ENCODE results near the gene JMY. TPM values are rescaled to one million over a fixed set of nuclear protein-coding genes. Genes with fewer than 3 reads are reported as not detected.

The JMY gene
- total RNA-seq, 2 experiments from 2014 or later: 73.3 to 73.5 TPM

GRCh38 chr5:79318935-79319614 lies 83.1 kb downstream of the JMY start:
- H3K27ac Mint-ChIP-seq: no peak overlapping the region
- H3K4me1 ChIP-seq (ENCODE audit: insufficient read depth, low read length): no peaks in the 10 kb centered on the region
- CTCF ChIA-PET: no interaction called here
- no peaks in the 10 kb centered on the region for H3K9me3 Mint-ChIP-seq
- no peak overlapping the region for H3K27ac ChIP-seq (ENCODE audit: low read depth in 1 of 2, low read length in 2 of 2)
- peak; percentile 32 for ATAC-seq (ENCODE audit: poor library complexity)
- no peaks in the 10 kb centered on the region for H3K4me1 Mint-ChIP-seq (ENCODE audit: low read depth)
- intact Hi-C loops (cut with DNase I, micrococcal nuclease): no loop called here
- POLR2A ChIA-PET: no interaction called here
- H3K4me3 Mint-ChIP-seq: no peak overlapping the region
- peaks cover 75% of the 10 kb centered on the region for H3K36me3 ChIP-seq (ENCODE audit: insufficient read depth, low read length)
- no peaks in the 10 kb centered on the region for H3K9me3 ChIP-seq (ENCODE audit: control insufficient read depth in 1 of 2, insufficient read depth in 1 of 2, low read length in 2 of 2)
- no peak for DNase-seq
- H3K36me3 Mint-ChIP-seq (ENCODE audit: low read depth): peaks cover 93% of the 10 kb centered on the region
- no peaks in the 10 kb centered on the region for H3K27me3 ChIP-seq (ENCODE audit: control insufficient read depth in 1 of 2, insufficient read depth in 2 of 2, low read length in 2 of 2)
- no peaks in the 10 kb centered on the region for H3K27me3 Mint-ChIP-seq
- H3K4me3 ChIP-seq (ENCODE audit: low read length): no peak overlapping the region
- no peak for TF ChIP-seq CTCF (IDR thresholded peaks at IDR 0.05)

- H3K27ac Mint-ChIP-seq: no peak overlapping the region
- H3K27me3 Mint-ChIP-seq: peaks cover 4% of the 10 kb centered on the region
- no peak for DNase-seq
- ATAC-seq (ENCODE audit: poor library complexity): no peak
- no peak for TF ChIP-seq CTCF (IDR thresholded peaks at IDR 0.05)
- H3K36me3 Mint-ChIP-seq (ENCODE audit: low read depth): peaks cover under 1% of the 10 kb centered on the region
- ChIA-PET POLR2A (no interaction called here), CTCF (no interaction called here)
- Histone ChIP-seq H3K4me3 (ENCODE audit: low read length) (no peak overlapping the region), H3K27ac (ENCODE audit: low read depth in 1 of 2, low read length in 2 of 2) (no peak overlapping the region), H3K4me1 (ENCODE audit: insufficient read depth, low read length) (no peaks in the 10 kb centered on the region), H3K36me3 (ENCODE audit: insufficient read depth, low read length) (no peaks in the 10 kb centered on the region), H3K9me3 (ENCODE audit: control insufficient read depth in 1 of 2, insufficient read depth in 1 of 2, low read length in 2 of 2) (peaks cover 0 to 5% of the 10 kb centered on the region in 2 experiments), H3K27me3 (ENCODE audit: control insufficient read depth in 1 of 2, insufficient read depth in 2 of 2, low read length in 2 of 2) (no peaks in the 10 kb centered on the region)
- no peaks in the 10 kb centered on the region for H3K4me1 Mint-ChIP-seq (ENCODE audit: low read depth)
- H3K9me3 Mint-ChIP-seq: no peaks in the 10 kb centered on the region
- no peak overlapping the region for H3K4me3 Mint-ChIP-seq
- intact Hi-C loops (cut with DNase I, micrococcal nuclease): no loop called here
Observed at GRCh38 chr5:79329453-79329852, 93.5 kb downstream of the JMY start.

GRCh38 chr5:79330071-79330470 lies 94.1 kb downstream of the JMY start:
- Mint-ChIP-seq H3K27me3 (peaks cover 4% of the 10 kb centered on the region), H3K36me3 (ENCODE audit: low read depth) (no peaks in the 10 kb centered on the region), H3K4me3 (no peak overlapping the region), H3K4me1 (ENCODE audit: low read depth) (no peaks in the 10 kb centered on the region), H3K9me3 (peaks cover 5% of the 10 kb centered on the region), H3K27ac (no peak overlapping the region)
- POLR2A ChIA-PET: no interaction called here
- peaks cover 0 to 5% of the 10 kb centered on the region in 2 experiments for H3K9me3 ChIP-seq (ENCODE audit: control insufficient read depth in 1 of 2, insufficient read depth in 1 of 2, low read length in 2 of 2)
- CTCF ChIA-PET: no interaction called here
- H3K27me3 ChIP-seq (ENCODE audit: control insufficient read depth in 1 of 2, insufficient read depth in 2 of 2, low read length in 2 of 2): no peaks in the 10 kb centered on the region
- DNase-seq: no peak
- H3K4me3 ChIP-seq (ENCODE audit: low read length): no peak overlapping the region
- TF ChIP-seq CTCF (IDR thresholded peaks at IDR 0.05): no peak
- intact Hi-C loops (cut with DNase I, micrococcal nuclease): no loop called here
- no peaks in the 10 kb centered on the region for H3K36me3 ChIP-seq (ENCODE audit: insufficient read depth, low read length)
- no peak for ATAC-seq (ENCODE audit: poor library complexity)
- H3K4me1 ChIP-seq (ENCODE audit: insufficient read depth, low read length): no peaks in the 10 kb centered on the region
- H3K27ac ChIP-seq (ENCODE audit: low read depth in 1 of 2, low read length in 2 of 2): no peak overlapping the region

Data from CD4-positive, alpha-beta T cell (primary cell).